AG04449 (cell line): Measurements from ENCODE around the gene KLF1.

Experiments
- CTCF ChIA-PET: fragments of 350-600 bp; formaldehyde crosslinking; extraction: SDS; loops from one replicate; lab custom pipeline; 2021; ENCODE audit warnings: antibody characterized with exemption; lab: Yijun Ruan, JAX
- POLR2A ChIA-PET: fragments of 400-600, 350-600 bp; formaldehyde crosslinking; extraction: SDS; loops from one replicate; lab custom pipeline; 2020; ENCODE audit warnings: antibody characterized with exemption, inconsistent platforms; lab: Yijun Ruan, JAX
- DNase-seq: peaks from one replicate; pipeline ENCODE4 v3.0.0-alpha.2; 2010; ENCODE audit warnings: low read depth, low spot score
- H3K4me3 ChIP-seq: 2 replicates; pipeline ENCODE4 v1.5.1; 2011; ENCODE audit warnings: low read depth, mild to moderate bottlenecking, control low read depth, low read length
- CTCF ChIP-seq: IDR thresholded peaks from one replicate; pipeline ENCODE4 v1.5.1; 2011; ENCODE audit warnings: mild to moderate bottlenecking, moderate library complexity, low read length, control low read depth, inconsistent platforms; ENCODE audit not compliant: insufficient read depth; ENCODE audit errors: missing control alignments

Gene KLF1

GRCh38 chr19:12872941-12873890, 13.8 kb downstream of the KLF1 start:
- DNase-seq, result no peak
- no peak for TF ChIP-seq CTCF
- ChIA-PET CTCF (interaction anchor here (0.7 to 1.8 kb wide), 6 partner anchors 10 to 116 kb away, joined by 3 to 14 read pairs (median 5); no protein-coding TSS in a partner anchor), POLR2A (interaction anchor here (0.8 to 1.2 kb wide), 2 partner anchors 12 to 82 kb away, joined by 3 read pairs; partner anchors contain the start of gene JUNB)
- peak overlapping the region; percentile 23 for H3K4me3 ChIP-seq

DNA sequence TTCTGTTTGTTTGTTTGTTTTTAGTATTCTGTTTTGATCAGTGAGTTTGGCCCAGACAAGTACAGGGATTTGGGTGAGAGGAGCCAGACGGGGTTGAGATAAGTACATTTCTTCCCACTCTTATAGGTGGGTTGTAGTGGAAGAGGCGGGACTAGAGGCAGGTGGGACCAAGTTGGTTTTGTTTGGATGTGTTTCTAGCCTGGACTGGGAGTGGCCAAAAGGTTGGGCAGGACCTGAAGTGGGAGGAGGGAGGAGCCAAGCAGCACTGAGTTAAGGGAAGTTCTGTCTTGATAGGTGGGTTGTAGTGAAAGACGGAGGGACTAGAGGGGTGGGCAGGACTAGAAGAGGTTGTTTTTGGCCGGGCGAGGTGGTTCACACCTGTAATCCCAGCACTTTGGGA, 14.7 kb downstream of the KLF1 start:
- no peak for DNase-seq
- POLR2A ChIA-PET, result interaction anchor here (1.2 kb wide), 1 partner anchor 81 kb away, joined by 3 read pairs; the partner anchor contains the start of gene JUNB
- no peak overlapping the region for H3K4me3 ChIP-seq
- no peak for TF ChIP-seq CTCF
- CTCF ChIA-PET, result interaction anchor here (1.2 to 1.8 kb wide), 5 partner anchors 9 to 115 kb away, joined by 3 to 14 read pairs (median 5); no protein-coding TSS in a partner anchor

- ChIA-PET CTCF (interaction anchor here (1.8 kb wide), 1 partner anchor 24 kb away, joined by 14 read pairs; no protein-coding TSS in a partner anchor), POLR2A (no interaction called here)
- no peak for DNase-seq
- TF ChIP-seq CTCF, result no peak
- no peak overlapping the region for H3K4me3 ChIP-seq
Measured at GRCh38 chr19:12871681-12872080, 15.3 kb downstream of the KLF1 start.

GRCh38 chr19:12868540-12869112, 18.4 kb downstream of the KLF1 start:
- DNase-seq, result no peak
- ChIA-PET POLR2A (no interaction called here), CTCF (interaction anchor here (1.2 to 2.2 kb wide), 2 partner anchors 21 to 92 kb away, joined by 4 to 7 read pairs; no protein-coding TSS in a partner anchor)
- TF ChIP-seq CTCF, result no peak
- no peak overlapping the region for H3K4me3 ChIP-seq

DNA sequence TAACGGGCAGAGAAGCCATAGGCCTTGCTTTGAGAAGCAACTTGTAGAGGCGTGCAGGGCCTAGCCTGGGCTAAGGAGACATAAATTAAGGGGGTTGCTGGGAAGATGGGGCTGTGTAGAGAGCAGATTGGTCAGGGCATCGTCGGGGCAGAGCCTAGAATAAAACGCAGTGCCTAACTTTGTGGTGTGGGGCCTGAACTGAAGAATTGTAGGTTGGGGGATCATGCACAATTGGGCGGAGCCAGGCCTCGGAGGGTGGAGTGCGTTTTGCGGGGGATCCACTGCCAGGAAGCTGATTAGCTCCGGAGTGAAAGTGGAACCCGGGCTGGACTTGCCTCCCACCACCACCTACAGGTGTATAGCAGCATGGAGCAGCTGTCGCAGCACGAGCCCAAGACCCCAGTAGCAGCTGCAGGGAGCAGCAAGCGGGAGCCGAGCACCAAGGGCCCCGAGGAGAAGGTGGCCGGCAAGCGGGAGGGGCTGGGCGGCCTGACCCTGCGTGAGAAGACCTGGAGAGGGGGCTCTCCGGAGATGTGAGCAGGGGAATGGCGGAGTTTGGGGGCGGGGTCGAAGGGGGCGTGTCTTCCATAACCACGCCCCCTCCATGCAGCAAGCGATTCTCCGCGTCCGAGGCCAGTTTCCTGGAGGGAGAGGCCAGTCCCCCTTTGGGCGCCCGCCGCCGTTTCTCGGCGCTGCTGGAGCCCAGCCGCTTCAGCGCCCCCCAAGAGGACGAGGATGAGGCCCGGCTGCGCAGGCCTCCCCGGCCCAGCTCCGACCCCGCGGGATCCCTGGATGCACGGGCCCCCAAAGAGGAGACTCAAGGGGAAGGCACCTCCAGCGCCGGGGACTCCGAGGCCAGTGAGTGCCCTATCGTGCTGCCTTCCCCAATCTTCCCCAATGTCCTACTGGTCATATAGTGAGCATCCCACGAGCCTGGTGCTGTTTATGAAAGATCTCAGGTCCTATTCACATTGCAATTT, 19.6 kb downstream of the KLF1 start:
- no peak for TF ChIP-seq CTCF
- no peak for DNase-seq
- CTCF ChIA-PET, result interaction anchor here (2.2 kb wide), 1 partner anchor 19 kb away, joined by 7 read pairs; no protein-coding TSS in a partner anchor
- peak overlapping the region; percentile 51 for H3K4me3 ChIP-seq
- POLR2A ChIA-PET, result no interaction called here
